GM21390 (cell line): ENCODE results near the gene ZNF524.

ENCODE experiments used
- ATAC-seq: cut with Tn5 transposase; IDR thresholded peaks from one replicate; pipeline ENCODE4 v1.9.1; 2021; ENCODE audit not compliant: unreplicated experiment

ZNF524 gene

GRCh38 chr19:55618426-55618825 is 18.3 kb downstream of the ZNF524 start:
- no peak for ATAC-seq

GRCh38 chr19:55619286-55619685 is 19.2 kb downstream of the ZNF524 start:
- ATAC-seq = no peak

- no peak for ATAC-seq
Measured at GRCh38 chr19:55620410-55621204, 20.5 kb downstream of the ZNF524 start.

- no peak for ATAC-seq
Measured at GRCh38 chr19:55621205-55621672, 21.2 kb downstream of the ZNF524 start.

- no peak for ATAC-seq
Measured at GRCh38 chr19:55621673-55622231, 21.7 kb downstream of the ZNF524 start.

GRCh38 chr19:55622242-55622969 is 22.3 kb downstream of the ZNF524 start:
- ATAC-seq = no peak

GRCh38 chr19:55623130-55623529 is 23.0 kb downstream of the ZNF524 start:
- no peak for ATAC-seq

GRCh38 chr19:55623561-55623960 is 23.5 kb downstream of the ZNF524 start:
- no peak for ATAC-seq

GRCh38 chr19:55624109-55625003 is 24.3 kb downstream of the ZNF524 start, which contains the start of gene ZNF784:
TSS of gene ZNF784 (minus strand) at chr19:55624566. CDS start at chr19:55624561, 5 bp downstream.
- ATAC-seq = no peak

- no peak for ATAC-seq
Measured at GRCh38 chr19:55625004-55625326, 24.9 kb downstream of the ZNF524 start.

GRCh38 chr19:55626350-55626749 is 26.3 kb downstream of the ZNF524 start:
- no peak for ATAC-seq

GRCh38 chr19:55632463-55632834 is 32.4 kb downstream of the ZNF524 start:
- no peak for ATAC-seq

- no peak for ATAC-seq
Measured at GRCh38 chr19:55633861-55634260, 33.8 kb downstream of the ZNF524 start.

- ATAC-seq = no peak
Measured at GRCh38 chr19:55635334-55635717, 35.2 kb downstream of the ZNF524 start.

GRCh38 chr19:55635856-55636440 is 35.9 kb downstream of the ZNF524 start:
- no peak for ATAC-seq

- ATAC-seq = no peak
Measured at GRCh38 chr19:55636723-55637122, 36.6 kb downstream of the ZNF524 start.

- no peak for ATAC-seq
Measured at GRCh38 chr19:55637534-55637933, 37.4 kb downstream of the ZNF524 start.

GRCh38 chr19:55638864-55639359 is 38.8 kb downstream of the ZNF524 start:
- ATAC-seq = no peak

- no peak for ATAC-seq
Measured at GRCh38 chr19:55640043-55640576, 40.0 kb downstream of the ZNF524 start.
